IMR-90 (cell line): ENCODE measurements around the gene PLCB3. TPM values are rescaled to one million over a fixed set of nuclear protein-coding genes. Genes with fewer than 3 reads are reported as not detected.

Experiments used
- ATAC-seq: fragments of 200-7000 bp; cut with Tn5 transposase; 2 replicates; pipeline ENCODE4 v1.9.1; 2020; ENCODE audit warnings: low read depth, mild to moderate bottlenecking, moderate library complexity
- BruUV-seq: library from RNA; stranded (reverse); fragments of 400-500 nt; replicated peaks from 2 replicates; lab custom pipeline; 2021; lab: Mats Ljungman, UMichigan
- CTCF ChIA-PET: fragments of 300-600 bp; formaldehyde crosslinking; extraction: SDS; loops from one replicate; lab custom pipeline; 2021; ENCODE audit warnings: antibody characterized with exemption; lab: Yijun Ruan, JAX
- POLR2A ChIA-PET: fragments of 300-600 bp; sonication (Branson Sonifier 250); formaldehyde crosslinking; loops from one replicate; lab custom pipeline; 2022; ENCODE audit warnings: antibody characterized with exemption; ENCODE audit not compliant: unreplicated experiment; lab: Charles Lee
- DNase-seq: peaks from one replicate; pipeline ENCODE4 v3.0.0; 2013
- H2AFZ ChIP-seq: replicated peaks from 2 replicates; pipeline ENCODE3; 2013; ENCODE audit warnings: low read length, mild to moderate bottlenecking; ENCODE audit not compliant: poor library complexity
- H2AK5ac ChIP-seq: 2 replicates; pipeline ENCODE4 v1.6.1; 2013; ENCODE audit warnings: low read depth, low read length, inconsistent platforms
- H2AK9ac ChIP-seq: replicated peaks from 2 replicates; pipeline ENCODE3; 2013; ENCODE audit warnings: mild to moderate bottlenecking, low read depth, low read length, moderate library complexity; ENCODE audit not compliant: poor library complexity
- H2BK120ac ChIP-seq: 2 replicates; pipeline ENCODE4 v1.6.1; 2013; ENCODE audit warnings: low read depth, low read length, inconsistent platforms
- H2BK15ac ChIP-seq: 3 replicates; pipeline ENCODE4 v1.6.1; 2013; ENCODE audit warnings: low read depth, low read length, inconsistent platforms
- H2BK20ac ChIP-seq: 2 replicates; pipeline ENCODE4 v1.6.1; 2013; ENCODE audit warnings: low read depth, mild to moderate bottlenecking, inconsistent platforms, low read length, moderate library complexity
- H2BK5ac ChIP-seq: 2 replicates; pipeline ENCODE4 v1.6.1; 2013; ENCODE audit warnings: mild to moderate bottlenecking, low read depth, low read length, inconsistent platforms; ENCODE audit not compliant: poor library complexity, severe bottlenecking
- H3K14ac ChIP-seq: replicated peaks from 2 replicates; pipeline ENCODE4 v1.6.1; 2013; ENCODE audit warnings: low read depth, low read length, inconsistent platforms
- H3K18ac ChIP-seq: 2 replicates; pipeline ENCODE4 v1.6.1; 2013; ENCODE audit warnings: low read depth, low read length, control low read depth
- H3K23ac ChIP-seq: 2 replicates; pipeline ENCODE4 v1.6.1; 2013; ENCODE audit warnings: low read depth, low read length, inconsistent platforms
- H3K27ac ChIP-seq: 2 replicates; pipeline ENCODE4 v1.5.1; 2013; ENCODE audit warnings: mild to moderate bottlenecking, control low read depth, low read length; ENCODE audit not compliant: insufficient read depth
- H3K27me3 ChIP-seq: 2 replicates; pipeline ENCODE4 v1.6.1; 2013; ENCODE audit warnings: low read length; ENCODE audit not compliant: control insufficient read depth, insufficient read depth
- H3K36me3 ChIP-seq: 2 replicates; pipeline ENCODE4 v1.6.1; 2013; ENCODE audit warnings: low read length, mixed read lengths; ENCODE audit not compliant: control insufficient read depth, insufficient read depth
- H3K4ac ChIP-seq: 2 replicates; pipeline ENCODE4 v1.6.1; 2013; ENCODE audit warnings: low read depth, low read length, inconsistent platforms
- H3K4me1 ChIP-seq: 2 replicates; pipeline ENCODE4 v1.6.1; 2013; ENCODE audit warnings: low read length, mixed read lengths; ENCODE audit not compliant: control insufficient read depth, insufficient read depth
- H3K4me2 ChIP-seq: 2 replicates; pipeline ENCODE4 v1.6.1; 2013; ENCODE audit warnings: low read depth, mild to moderate bottlenecking, control low read depth, low read length, moderate library complexity
- H3K4me3 ChIP-seq: 2 replicates; pipeline ENCODE4 v1.5.1; 2013; ENCODE audit warnings: low read depth, mild to moderate bottlenecking, control low read depth, low read length, moderate library complexity; ENCODE audit not compliant: insufficient read depth
- H3K56ac ChIP-seq: 2 replicates; pipeline ENCODE4 v1.6.1; 2013; ENCODE audit warnings: low read length, inconsistent platforms; ENCODE audit not compliant: insufficient read depth; ENCODE audit errors: extremely low read depth
- H3K79me1 ChIP-seq, 2 experiments: 2 replicates each; pipeline ENCODE4 v1.6.1; 2013; ENCODE audit warnings: low read length in 2 of 2, inconsistent platforms in 1 of 2, low read depth in 1 of 2
- H3K9ac ChIP-seq: 2 replicates; pipeline ENCODE4 v1.6.1; 2013; ENCODE audit warnings: low read depth, low read length, control low read depth
- H3K9me1 ChIP-seq: 2 replicates; pipeline ENCODE4 v1.6.1; 2013; ENCODE audit warnings: low read length, inconsistent platforms; ENCODE audit not compliant: insufficient read depth
- H3K9me3 ChIP-seq: 2 replicates; pipeline ENCODE4 v1.6.1; 2013; ENCODE audit warnings: low read length; ENCODE audit not compliant: control insufficient read depth, insufficient read depth
- H4K20me1 ChIP-seq: 2 replicates; pipeline ENCODE4 v1.6.1; 2013; ENCODE audit warnings: low read length, inconsistent platforms; ENCODE audit not compliant: insufficient read depth
- H4K5ac ChIP-seq: 2 replicates; pipeline ENCODE4 v1.6.1; 2013; ENCODE audit warnings: mild to moderate bottlenecking, low read depth, low read length, control low read depth
- H4K8ac ChIP-seq, 2 experiments: 2 replicates each; pipeline ENCODE4 v1.6.1; 2013; ENCODE audit warnings: low read depth in 2 of 2, low read length in 2 of 2, control low read depth in 1 of 2, inconsistent platforms in 1 of 2
- H4K91ac ChIP-seq: 2 replicates; pipeline ENCODE4 v1.6.1; 2013; ENCODE audit warnings: low read depth, low read length, inconsistent platforms; ENCODE audit not compliant: insufficient read depth
- BHLHE40 ChIP-seq: fragments of 150-350 bp; IDR thresholded peaks from 2 replicates; pipeline ENCODE4 v1.6.1; 2016; ENCODE audit warnings: mild to moderate bottlenecking, low read depth, low read length
- CEBPB ChIP-seq: IDR thresholded peaks from 2 replicates; pipeline ENCODE4 v1.6.1; 2012; ENCODE audit warnings: low read depth, low read length, improper control_type of control experiment
- CHD1 ChIP-seq: IDR thresholded peaks from 2 replicates; pipeline ENCODE4 v1.6.1; 2012; ENCODE audit warnings: low read depth, low read length, improper control_type of control experiment
- FOS ChIP-seq: fragments of 150-350 bp; IDR thresholded peaks from 2 replicates; pipeline ENCODE4 v1.6.1; 2016; ENCODE audit warnings: low read depth, low read length
- MAFK ChIP-seq: IDR thresholded peaks from 2 replicates; pipeline ENCODE4 v1.6.1; 2012; ENCODE audit warnings: low read depth, low read length, improper control_type of control experiment
- MAZ ChIP-seq: IDR thresholded peaks from 2 replicates; pipeline ENCODE4 v1.6.1; 2012; ENCODE audit warnings: low read depth, mild to moderate bottlenecking, low read length, improper control_type of control experiment, moderate library complexity, borderline replicate concordance
- MXI1 ChIP-seq: IDR thresholded peaks from 2 replicates; pipeline ENCODE4 v1.6.1; 2012; ENCODE audit warnings: low read depth, mild to moderate bottlenecking, low read length, moderate library complexity, borderline replicate concordance
- NFE2L2 ChIP-seq: fragments of 150-350 bp; IDR thresholded peaks from 2 replicates; pipeline ENCODE4 v1.6.1; 2016; ENCODE audit warnings: low read depth, mild to moderate bottlenecking, low read length
- POLR2A ChIP-seq: IDR thresholded peaks from 2 replicates; pipeline ENCODE4 v1.6.1; 2012; ENCODE audit warnings: mild to moderate bottlenecking, low read depth, low read length
- RAD21 ChIP-seq: IDR thresholded peaks from 2 replicates; pipeline ENCODE4 v1.6.1; 2012; ENCODE audit warnings: low read length, improper control_type of control experiment
- RCOR1 ChIP-seq: IDR thresholded peaks from 2 replicates; pipeline ENCODE4 v1.6.1; 2012; ENCODE audit warnings: mild to moderate bottlenecking, low read length, improper control_type of control experiment; ENCODE audit not compliant: insufficient replicate concordance
- RFX5 ChIP-seq: IDR thresholded peaks from 2 replicates; pipeline ENCODE4 v1.8.0; 2012; ENCODE audit warnings: low read depth, mild to moderate bottlenecking, low read length, moderate library complexity
- SMC3 ChIP-seq: fragments of 150-350 bp; IDR thresholded peaks from 2 replicates; pipeline ENCODE4 v1.6.1; 2016; ENCODE audit warnings: low read depth, mild to moderate bottlenecking, antibody characterized with exemption, low read length, moderate library complexity
- WGBS, 2 experiments: methylation state at CpG; one replicate each; pipeline versions ENCODE4 v1.1.5 to v1.1.7; 2013; ENCODE audit warnings: missing lambda C conversion rate in 2 of 2; ENCODE audit not compliant: insufficient read length in 1 of 2; ENCODE audit errors: extremely low coverage in 2 of 2; 5-methylcytosine and 5-hydroxymethylcytosine counted together
- dilution Hi-C: fragments of 300-500 bp; cut with HindIII; formaldehyde crosslinking; loops from one replicate; pipeline ENCODE4 v1.14.3; 2018; ENCODE audit warnings: low sequenced_read_pairs; ENCODE audit not compliant: unreplicated experiment
- in situ Hi-C: fragments of 300-500 bp; cut with MboI; formaldehyde crosslinking; loops from 3 replicates; pipeline ENCODE4 v1.14.3; 2019; ENCODE audit warnings: low sequenced_read_pairs, inconsistent platforms, mixed read lengths
- intact Hi-C: fragments of 100-400 bp; cut with micrococcal nuclease; formaldehyde crosslinking; loops from 2 replicates; pipeline ENCODE4 v1.10.0; 2022
- polyA plus RNA-seq, 3 experiments: library from polyadenylated mRNA; depleted of rRNA; stranded (reverse); fragments of >200 nt; gene quantifications; 2 replicates each; pipeline ENCODE4 v1.2.3, GENCODE V29; 2012; ENCODE audit warnings: low replicate concordance in 1 of 3
- total RNA-seq: library from RNA; depleted of rRNA; stranded (reverse); fragments of >200 nt; gene quantifications from 2 replicates; pipeline ENCODE4 v1.2.3, GENCODE V29; 2012
- TF ChIP-seq, protein P1 (sequence below): fragments of 150-350 bp; IDR thresholded peaks from 2 replicates; pipeline ENCODE4 v1.6.1; 2017; ENCODE audit warnings: mild to moderate bottlenecking, antibody characterized with exemption, low read length, low read depth
- TF ChIP-seq, protein P2 (sequence below): fragments of 150-350 bp; IDR thresholded peaks from 2 replicates; pipeline ENCODE4 v1.6.1; 2016; ENCODE audit warnings: low read depth, mild to moderate bottlenecking, low read length, moderate library complexity, borderline replicate concordance

The PLCB3 gene
- total and polyA plus RNA-seq, 2 of the 4 experiments (the other 2 are of a cell fraction): 23.9 to 24.9 TPM

DNA sequence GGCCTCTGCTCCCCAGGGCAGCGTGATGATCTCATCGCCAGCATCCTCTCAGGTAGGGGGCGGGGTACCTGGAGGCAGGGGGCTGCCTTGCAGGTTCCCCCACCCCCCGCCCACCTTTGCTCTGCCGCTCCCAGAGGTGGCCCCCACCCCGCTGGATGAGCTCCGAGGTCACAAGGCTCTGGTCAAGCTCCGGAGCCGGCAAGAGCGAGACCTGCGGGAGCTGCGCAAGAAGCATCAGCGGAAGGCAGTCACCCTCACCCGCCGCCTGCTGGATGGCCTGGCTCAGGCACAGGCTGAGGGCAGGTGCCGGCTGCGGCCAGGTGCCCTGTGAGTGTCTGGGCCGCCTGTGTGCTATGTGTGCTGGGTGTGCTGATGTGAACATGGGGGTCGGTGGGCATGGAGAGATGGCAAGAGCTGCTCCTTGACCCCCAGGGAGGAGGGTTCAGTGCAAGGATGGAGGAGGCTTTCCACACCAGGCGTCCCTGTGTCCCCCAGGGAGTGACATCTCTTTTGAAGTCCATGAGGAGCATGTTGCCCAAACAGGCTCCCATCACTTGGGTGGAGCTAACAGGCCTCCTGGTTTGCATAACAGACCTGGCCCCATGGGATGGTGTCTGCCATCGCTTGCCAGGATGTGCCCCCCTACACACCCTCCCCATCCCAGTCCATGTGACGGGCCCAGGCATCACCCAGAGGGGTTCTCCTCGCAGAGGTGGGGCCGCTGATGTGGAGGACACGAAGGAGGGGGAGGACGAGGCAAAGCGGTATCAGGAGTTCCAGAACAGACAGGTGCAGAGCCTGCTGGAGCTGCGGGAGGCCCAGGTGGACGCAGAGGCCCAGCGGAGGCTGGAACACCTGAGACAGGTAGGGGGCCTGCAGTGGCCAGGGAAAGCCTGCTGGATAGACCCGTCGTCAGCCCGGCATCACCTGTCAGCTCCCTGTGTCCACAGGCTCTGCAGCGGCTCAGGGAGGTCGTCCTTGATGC lies 14.1 kb downstream of the PLCB3 start:
- ChIA-PET CTCF (no interaction called here), POLR2A (no interaction called here)
- H2AK5ac ChIP-seq: no peak overlapping the region
- H3K4me1 ChIP-seq: peaks cover 16% of the 10 kb centered on the region
- no TSS peak for BruUV-seq
- H3K9me1 ChIP-seq: 0 out of 2 replicates have a peak, but pooled peaks cover 5% of the 10 kb centered on the region
- ATAC-seq (no peak), DNase-seq (no peak)
- no peak overlapping the region for H2AFZ ChIP-seq
- H3K18ac ChIP-seq: no peak overlapping the region
- H4K8ac ChIP-seq: no peak overlapping the region
- H4K20me1 ChIP-seq: no peaks in the 10 kb centered on the region; the same call in 1 of the 2 replicates
- no peak overlapping the region for H3K23ac ChIP-seq
- H3K27ac ChIP-seq: no peak overlapping the region
- 92% methylated on average over 14 of the region's 35 CpGs; no CpG with 5 or more reads in 1 of the 2 experiments for WGBS, 2 experiments
- H2BK120ac ChIP-seq: no peak overlapping the region
- no peak overlapping the region for H3K14ac ChIP-seq
- H3K4ac ChIP-seq: no peak overlapping the region
- no peak overlapping the region for H4K91ac ChIP-seq
- intact Hi-C loops: no loop called here
- H3K27me3 ChIP-seq: no peaks in the 10 kb centered on the region
- in situ Hi-C loops: no loop called here
- H4K5ac ChIP-seq: no peak overlapping the region
- H3K4me3 ChIP-seq: no peak overlapping the region
- H3K9ac ChIP-seq: no peak overlapping the region
- H2BK5ac ChIP-seq: no peak overlapping the region
- no peak overlapping the region for H3K56ac ChIP-seq
- H3K4me2 ChIP-seq: no peak overlapping the region
- no peaks in the 10 kb centered on the region for H3K9me3 ChIP-seq
- peaks cover 34% of the 10 kb centered on the region for H3K36me3 ChIP-seq
- no peak overlapping the region for H2BK20ac ChIP-seq
- peaks cover 0 to 25% of the 10 kb centered on the region in 2 experiments; a peak in 2 of 4 replicates for H3K79me1 ChIP-seq
- H2BK15ac ChIP-seq: no peak overlapping the region
- dilution Hi-C loops: no loop called here
- peak overlapping the region; percentile 47 for H2AK9ac ChIP-seq
- TF ChIP-seq FOS: no peak
- no peak for TF ChIP-seq RFX5
- no peak for TF ChIP-seq MAFK
- TF ChIP-seq SMC3: no peak
- TF ChIP-seq POLR2A: no peak
- TF ChIP-seq RAD21: no peak
- no peak for TF ChIP-seq NFE2L2
- TF ChIP-seq MXI1: no peak
- TF ChIP-seq RCOR1: no peak
- TF ChIP-seq, protein P1, sequence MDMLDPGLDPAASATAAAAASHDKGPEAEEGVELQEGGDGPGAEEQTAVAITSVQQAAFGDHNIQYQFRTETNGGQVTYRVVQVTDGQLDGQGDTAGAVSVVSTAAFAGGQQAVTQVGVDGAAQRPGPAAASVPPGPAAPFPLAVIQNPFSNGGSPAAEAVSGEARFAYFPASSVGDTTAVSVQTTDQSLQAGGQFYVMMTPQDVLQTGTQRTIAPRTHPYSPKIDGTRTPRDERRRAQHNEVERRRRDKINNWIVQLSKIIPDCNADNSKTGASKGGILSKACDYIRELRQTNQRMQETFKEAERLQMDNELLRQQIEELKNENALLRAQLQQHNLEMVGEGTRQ: no peak
- TF ChIP-seq MAZ: no peak
- TF ChIP-seq CEBPB: no peak
- TF ChIP-seq, protein P2, sequence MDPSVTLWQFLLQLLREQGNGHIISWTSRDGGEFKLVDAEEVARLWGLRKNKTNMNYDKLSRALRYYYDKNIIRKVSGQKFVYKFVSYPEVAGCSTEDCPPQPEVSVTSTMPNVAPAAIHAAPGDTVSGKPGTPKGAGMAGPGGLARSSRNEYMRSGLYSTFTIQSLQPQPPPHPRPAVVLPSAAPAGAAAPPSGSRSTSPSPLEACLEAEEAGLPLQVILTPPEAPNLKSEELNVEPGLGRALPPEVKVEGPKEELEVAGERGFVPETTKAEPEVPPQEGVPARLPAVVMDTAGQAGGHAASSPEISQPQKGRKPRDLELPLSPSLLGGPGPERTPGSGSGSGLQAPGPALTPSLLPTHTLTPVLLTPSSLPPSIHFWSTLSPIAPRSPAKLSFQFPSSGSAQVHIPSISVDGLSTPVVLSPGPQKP: no peak
- TF ChIP-seq CHD1: no peak
- no peak for TF ChIP-seq BHLHE40
